Activated naive CD4-positive, alpha-beta T cell treated with anti-CD3 and anti-CD28 coated beads for 36 hours (primary cell): ENCODE measurements around the gene KCTD10. TPM values are rescaled to one million over a fixed set of nuclear protein-coding genes. Genes with fewer than 3 reads are reported as not detected.

Experiments
- CTCF ChIA-PET: fragments of 350-600 bp; sonication (Branson Sonifier 250); formaldehyde crosslinking; loops from one replicate; lab custom pipeline; 2021; ENCODE audit warnings: antibody characterized with exemption; lab: Charles Lee
- DNase-seq: peaks from one replicate; pipeline ENCODE4 v3.0.0-alpha.2; 2020
- H3K27ac Mint-ChIP-seq: one replicate; pipeline ENCODE4 v1.8.0; 2021; ENCODE audit warnings: mild to moderate bottlenecking, mixed read lengths
- H3K27me3 Mint-ChIP-seq: one replicate; pipeline ENCODE4 v1.8.0; 2021; ENCODE audit warnings: low read depth, mixed read lengths
- H3K36me3 Mint-ChIP-seq: one replicate; pipeline ENCODE4 v1.8.0; 2021; ENCODE audit warnings: low read depth, mixed read lengths
- H3K4me1 Mint-ChIP-seq: one replicate; pipeline ENCODE4 v1.8.0; 2021; ENCODE audit warnings: low read depth, mixed read lengths
- H3K4me3 Mint-ChIP-seq: one replicate; pipeline ENCODE4 v1.8.0; 2021; ENCODE audit warnings: mild to moderate bottlenecking, moderate library complexity, mixed read lengths
- H3K9me3 Mint-ChIP-seq: one replicate; pipeline ENCODE4 v1.8.0; 2021; ENCODE audit warnings: mixed read lengths
- intact Hi-C: fragments of 100-400 bp; cut with micrococcal nuclease; formaldehyde crosslinking; loops from one replicate; pipeline ENCODE4 v1.15.1; 2023
- total RNA-seq, 2 experiments: library from RNA; stranded (reverse); gene quantifications; one replicate each; pipeline ENCODE4 v1.2.3, GENCODE V29; 2021

Gene KCTD10
- total RNA-seq, 2 experiments from 2014 or later: 31.1 to 33.4 TPM

DNA sequence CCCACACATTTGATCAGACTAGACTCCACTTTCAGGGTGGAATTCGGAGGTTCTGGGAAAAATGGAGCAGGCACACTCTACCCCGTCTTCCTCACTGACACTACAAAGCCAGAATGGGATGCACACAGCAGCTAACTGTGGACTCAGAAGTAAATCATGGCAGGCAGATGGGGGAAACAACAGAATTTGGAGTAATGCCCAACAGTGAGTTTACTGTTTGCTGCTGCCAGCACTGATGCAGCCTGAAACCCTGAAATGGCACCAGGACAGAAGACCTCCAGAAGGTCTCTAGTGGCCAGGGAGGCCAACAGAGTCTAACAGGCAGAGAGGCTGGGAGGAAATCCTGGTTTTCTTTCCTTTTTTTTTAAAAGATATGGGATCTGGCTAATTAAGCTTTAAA, 24.6 kb downstream of the KCTD10 start:
- CTCF ChIA-PET: no interaction called here
- Mint-ChIP-seq H3K4me1 (no peaks in the 10 kb centered on the region), H3K27ac (no peak overlapping the region), H3K9me3 (no peaks in the 10 kb centered on the region), H3K27me3 (no peaks in the 10 kb centered on the region), H3K4me3 (no peak overlapping the region), H3K36me3 (peaks cover 29% of the 10 kb centered on the region)
- DNase-seq: no peak
- intact Hi-C loops: no loop called here

DNA sequence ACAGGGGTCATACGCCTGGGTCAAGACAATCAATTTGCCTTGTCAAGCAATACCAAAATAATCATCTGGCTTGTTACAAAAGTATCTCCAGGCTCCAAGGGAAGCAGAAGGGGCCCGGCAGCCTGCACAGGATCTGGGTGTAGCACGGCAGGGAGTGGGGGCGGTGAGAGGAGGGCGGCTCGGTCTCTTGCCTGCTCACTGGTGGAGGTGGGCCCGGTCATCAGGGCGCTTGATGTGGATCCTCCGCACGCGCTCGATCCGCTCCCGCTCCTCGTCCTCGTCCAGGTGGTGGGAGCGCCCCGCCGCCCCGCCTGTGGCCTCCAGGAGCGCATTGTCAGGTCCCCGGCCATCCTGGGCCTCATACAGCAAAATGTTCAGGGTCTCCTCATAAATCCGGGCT, 25.7 kb downstream of the KCTD10 start:
- CTCF ChIA-PET: interaction anchor here (0.6 to 1.2 kb wide), 2 partner anchors 21 to 402 kb away, joined by 3 read pairs; no protein-coding TSS in a partner anchor
- Mint-ChIP-seq H3K27ac (no peak overlapping the region), H3K27me3 (no peaks in the 10 kb centered on the region), H3K4me3 (no peak overlapping the region), H3K36me3 (peaks cover 22% of the 10 kb centered on the region), H3K9me3 (no peaks in the 10 kb centered on the region), H3K4me1 (no peaks in the 10 kb centered on the region)
- DNase-seq: no peak
- intact Hi-C loops: no loop called here

DNA sequence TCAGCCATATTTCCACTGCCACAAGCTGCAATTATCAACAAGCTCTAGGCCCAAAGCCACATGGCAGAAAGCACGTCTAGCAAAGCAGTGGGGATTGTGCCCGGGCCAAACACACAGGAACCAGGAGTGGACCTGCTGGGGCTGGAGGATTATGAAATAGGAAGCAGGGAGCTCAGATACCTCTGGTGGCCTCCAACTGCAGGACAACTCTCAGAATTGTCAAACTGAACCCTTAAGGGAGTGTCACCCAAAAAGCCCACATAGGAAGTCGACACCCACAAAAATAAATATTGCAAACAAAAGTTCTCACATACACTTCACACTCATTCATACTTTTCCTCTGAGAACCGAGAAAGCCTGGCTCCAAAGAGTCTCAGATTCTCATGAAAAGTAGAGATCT, 26.1 kb downstream of the KCTD10 start:
- intact Hi-C loops: no loop called here
- H3K4me3 Mint-ChIP-seq: no peak overlapping the region
- H3K4me1 Mint-ChIP-seq: no peaks in the 10 kb centered on the region
- no peak for DNase-seq
- CTCF ChIA-PET: interaction anchor here (0.6 to 1.2 kb wide), 2 partner anchors 21 to 403 kb away, joined by 3 read pairs; no protein-coding TSS in a partner anchor
- H3K9me3 Mint-ChIP-seq: no peaks in the 10 kb centered on the region
- no peaks in the 10 kb centered on the region for H3K27me3 Mint-ChIP-seq
- H3K27ac Mint-ChIP-seq: no peak overlapping the region
- peaks cover 22% of the 10 kb centered on the region for H3K36me3 Mint-ChIP-seq

GRCh38 chr12:109449845-109450532, 27.1 kb downstream of the KCTD10 start:
- intact Hi-C loops: no loop called here
- DNase-seq: no peak
- Mint-ChIP-seq H3K4me3 (no peak overlapping the region), H3K9me3 (no peaks in the 10 kb centered on the region), H3K27ac (no peak overlapping the region), H3K27me3 (no peaks in the 10 kb centered on the region), H3K4me1 (no peaks in the 10 kb centered on the region), H3K36me3 (peaks cover 15% of the 10 kb centered on the region)
- CTCF ChIA-PET: interaction anchor here (0.7 to 1.2 kb wide), 3 partner anchors 22 to 39 kb away, joined by 3 to 8 read pairs (median 3); no protein-coding TSS in a partner anchor

DNA sequence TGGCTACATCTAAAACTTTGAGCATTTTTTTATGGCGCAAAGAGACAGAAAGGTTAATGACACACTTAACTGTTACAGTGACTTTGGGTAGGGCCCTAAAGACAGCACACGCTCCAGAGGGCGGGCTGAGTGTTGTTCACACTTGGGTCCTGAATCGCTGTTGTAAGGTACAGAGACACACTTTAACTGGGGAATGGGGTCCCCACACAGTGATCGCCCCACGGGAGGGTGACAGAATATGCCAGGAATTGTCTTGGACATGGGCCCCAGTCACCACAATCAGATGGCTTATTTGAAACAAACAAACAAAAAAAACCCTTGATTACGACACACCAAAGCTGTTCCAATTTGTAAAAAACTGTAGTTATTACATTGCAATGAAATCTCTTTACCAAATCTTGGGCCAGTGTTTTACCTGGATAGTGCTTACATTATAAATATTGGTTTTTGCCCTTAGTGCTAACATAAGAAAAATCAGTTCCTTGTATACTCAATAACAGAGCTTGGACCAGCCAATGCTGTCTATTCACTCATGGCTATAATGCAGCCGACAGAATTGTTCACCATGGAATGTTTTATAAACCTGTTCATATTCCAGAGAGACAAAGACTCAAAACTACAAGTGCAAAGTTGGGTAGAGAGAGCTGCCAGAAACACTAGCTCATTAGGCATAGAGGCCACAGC, 28.3 kb downstream of the KCTD10 start:
- intact Hi-C loops: no loop called here
- DNase-seq: no peak
- Mint-ChIP-seq H3K27ac (no peak overlapping the region), H3K4me1 (no peaks in the 10 kb centered on the region), H3K9me3 (no peaks in the 10 kb centered on the region), H3K4me3 (no peak overlapping the region), H3K36me3 (peaks cover 12% of the 10 kb centered on the region), H3K27me3 (no peaks in the 10 kb centered on the region)
- CTCF ChIA-PET: interaction anchor here (1.1 kb wide), 1 partner anchor 21 kb away, joined by 8 read pairs; no protein-coding TSS in a partner anchor

DNA sequence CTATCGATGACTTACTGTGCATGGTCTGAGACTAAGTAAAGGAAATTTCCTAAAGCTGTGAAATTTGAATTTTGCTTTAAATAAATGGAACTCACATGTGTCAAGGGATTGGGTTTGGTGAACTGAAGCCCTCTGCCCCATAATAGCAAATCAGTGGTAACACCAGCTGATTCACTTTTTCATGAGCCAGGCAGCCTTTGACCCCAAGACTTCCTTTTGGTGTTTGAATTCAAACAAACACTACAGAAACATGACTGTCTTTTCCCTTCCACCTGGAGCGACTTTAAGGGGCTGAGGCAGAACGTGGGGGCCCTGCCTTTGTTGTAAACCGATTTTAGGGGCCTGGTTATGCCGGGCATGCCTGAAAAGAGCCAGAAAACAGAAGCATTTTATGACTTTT, 28.8 kb downstream of the KCTD10 start:
- intact Hi-C loops: no loop called here
- CTCF ChIA-PET: no interaction called here
- H3K27ac Mint-ChIP-seq: no peak overlapping the region
- H3K4me1 Mint-ChIP-seq: no peaks in the 10 kb centered on the region
- no peak overlapping the region for H3K4me3 Mint-ChIP-seq
- DNase-seq: no peak
- H3K27me3 Mint-ChIP-seq: no peaks in the 10 kb centered on the region
- H3K9me3 Mint-ChIP-seq: no peaks in the 10 kb centered on the region
- peaks cover 9% of the 10 kb centered on the region for H3K36me3 Mint-ChIP-seq

DNA sequence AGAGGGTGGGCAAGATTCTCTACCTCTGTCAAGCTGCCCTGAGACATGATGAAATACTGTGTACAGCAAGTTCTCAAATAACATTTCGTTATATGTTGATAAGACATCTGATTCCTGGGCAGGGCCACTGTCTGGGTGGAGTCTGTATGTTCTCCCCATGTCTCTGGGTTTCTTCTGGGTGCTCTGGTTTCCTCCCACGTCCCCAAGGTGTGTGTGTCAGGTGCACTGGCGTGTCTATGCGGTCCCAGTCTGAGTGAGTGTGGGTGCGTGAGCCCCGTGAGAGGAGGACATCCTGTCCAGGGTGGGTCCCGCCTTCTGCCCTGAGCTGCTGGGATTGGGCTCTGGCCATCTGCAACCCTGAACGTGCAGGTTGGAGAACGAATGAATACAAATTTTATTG, 29.6 kb downstream of the KCTD10 start:
- H3K36me3 Mint-ChIP-seq: peaks cover 9% of the 10 kb centered on the region
- no peak overlapping the region for H3K27ac Mint-ChIP-seq

DNA sequence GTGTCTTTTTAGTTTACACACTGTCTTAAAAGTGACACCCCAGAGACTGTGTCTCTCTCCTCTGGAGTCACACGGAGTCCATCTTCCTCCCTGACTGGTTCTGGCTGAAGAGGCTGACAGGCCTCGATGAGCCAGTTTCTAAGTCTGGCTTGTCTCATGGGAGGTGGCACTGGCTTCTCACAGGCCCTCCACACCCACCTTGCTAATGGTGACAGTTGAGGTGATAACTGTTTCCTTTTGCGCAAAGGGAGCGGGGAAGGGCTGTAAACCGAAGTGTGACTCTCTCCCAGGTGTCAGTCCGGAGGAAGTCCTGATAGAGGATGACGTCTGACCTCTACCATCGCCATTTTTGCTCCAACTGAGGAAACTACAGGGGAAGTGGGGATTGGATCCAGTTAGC, 30.2 kb downstream of the KCTD10 start:
- H3K4me3 Mint-ChIP-seq: no peak overlapping the region
- H3K4me1 Mint-ChIP-seq: no peaks in the 10 kb centered on the region
- H3K36me3 Mint-ChIP-seq: peaks cover 4% of the 10 kb centered on the region
- no peak overlapping the region for H3K27ac Mint-ChIP-seq
- DNase-seq: no peak
- H3K27me3 Mint-ChIP-seq: no peaks in the 10 kb centered on the region
- CTCF ChIA-PET: no interaction called here
- intact Hi-C loops: no loop called here
- H3K9me3 Mint-ChIP-seq: no peaks in the 10 kb centered on the region

More for the DNA sequence above, 29.6 kb downstream of the KCTD10 start:
- Mint-ChIP-seq H3K4me1 (no peaks in the 10 kb centered on the region), H3K27me3 (no peaks in the 10 kb centered on the region), H3K9me3 (no peaks in the 10 kb centered on the region), H3K4me3 (no peak overlapping the region)
- CTCF ChIA-PET: no interaction called here
- no peak for DNase-seq
- intact Hi-C loops: no loop called here

GRCh38 chr12:109445191-109445609, 31.9 kb downstream of the KCTD10 start:
- CTCF ChIA-PET: interaction anchor here (0.7 kb wide), 1 partner anchor 17 kb away, joined by 4 read pairs; no protein-coding TSS in a partner anchor
- peaks cover 2% of the 10 kb centered on the region for H3K36me3 Mint-ChIP-seq
- no peak for DNase-seq
- intact Hi-C loops: no loop called here
- no peaks in the 10 kb centered on the region for H3K27me3 Mint-ChIP-seq
- H3K27ac Mint-ChIP-seq: no peak overlapping the region
- no peaks in the 10 kb centered on the region for H3K4me1 Mint-ChIP-seq
- H3K4me3 Mint-ChIP-seq: no peak overlapping the region
- no peaks in the 10 kb centered on the region for H3K9me3 Mint-ChIP-seq

DNA sequence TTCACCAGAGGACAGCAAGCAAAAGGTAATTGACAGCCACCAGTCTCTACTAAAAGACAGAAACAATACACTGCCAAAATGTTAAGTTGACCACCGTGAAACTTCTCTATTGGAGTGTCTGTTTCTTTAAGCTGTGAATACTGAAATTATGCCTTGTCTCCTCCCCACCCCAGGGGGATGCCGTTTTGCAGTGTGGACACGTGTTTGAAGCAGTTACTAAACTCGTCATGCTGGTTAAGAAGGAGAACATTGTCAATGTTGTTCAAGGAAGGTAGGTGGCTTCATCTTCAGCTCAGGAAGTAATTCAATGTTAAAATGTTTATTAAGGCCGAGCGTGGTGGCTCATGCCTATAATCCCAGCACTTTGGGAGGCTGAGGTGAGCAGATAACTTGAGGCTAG, 32.8 kb downstream of the KCTD10 start:
- no peaks in the 10 kb centered on the region for H3K9me3 Mint-ChIP-seq
- no peaks in the 10 kb centered on the region for H3K4me1 Mint-ChIP-seq
- no peak for DNase-seq
- intact Hi-C loops: no loop called here
- no peak overlapping the region for H3K4me3 Mint-ChIP-seq
- H3K36me3 Mint-ChIP-seq: peaks cover 2% of the 10 kb centered on the region
- H3K27ac Mint-ChIP-seq: no peak overlapping the region
- CTCF ChIA-PET: interaction anchor here (0.6 to 1.3 kb wide), 2 partner anchors 11 to 1566 kb away, joined by 5 read pairs; no protein-coding TSS in a partner anchor
- H3K27me3 Mint-ChIP-seq: no peaks in the 10 kb centered on the region

DNA sequence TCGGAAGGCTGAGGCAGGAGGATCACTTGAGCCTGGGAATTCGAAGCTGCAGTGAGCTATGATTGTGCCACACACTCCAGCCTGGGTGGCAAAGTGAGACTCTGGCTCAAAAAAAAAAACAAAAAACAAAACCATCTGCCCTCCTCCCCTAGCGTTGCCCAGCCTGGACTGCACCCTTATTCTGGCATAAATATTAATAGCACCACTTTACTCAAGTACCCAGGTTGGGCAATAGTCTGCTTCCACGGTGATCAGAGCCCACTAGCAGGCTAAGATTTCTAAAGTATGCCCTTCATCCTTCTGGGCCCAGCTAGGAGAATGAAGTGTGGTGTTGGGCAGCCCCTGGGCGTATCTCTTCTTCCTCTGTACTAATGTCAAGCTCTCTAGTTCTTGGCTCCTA, 33.3 kb downstream of the KCTD10 start:
- H3K27me3 Mint-ChIP-seq: no peaks in the 10 kb centered on the region
- DNase-seq: no peak

DNA sequence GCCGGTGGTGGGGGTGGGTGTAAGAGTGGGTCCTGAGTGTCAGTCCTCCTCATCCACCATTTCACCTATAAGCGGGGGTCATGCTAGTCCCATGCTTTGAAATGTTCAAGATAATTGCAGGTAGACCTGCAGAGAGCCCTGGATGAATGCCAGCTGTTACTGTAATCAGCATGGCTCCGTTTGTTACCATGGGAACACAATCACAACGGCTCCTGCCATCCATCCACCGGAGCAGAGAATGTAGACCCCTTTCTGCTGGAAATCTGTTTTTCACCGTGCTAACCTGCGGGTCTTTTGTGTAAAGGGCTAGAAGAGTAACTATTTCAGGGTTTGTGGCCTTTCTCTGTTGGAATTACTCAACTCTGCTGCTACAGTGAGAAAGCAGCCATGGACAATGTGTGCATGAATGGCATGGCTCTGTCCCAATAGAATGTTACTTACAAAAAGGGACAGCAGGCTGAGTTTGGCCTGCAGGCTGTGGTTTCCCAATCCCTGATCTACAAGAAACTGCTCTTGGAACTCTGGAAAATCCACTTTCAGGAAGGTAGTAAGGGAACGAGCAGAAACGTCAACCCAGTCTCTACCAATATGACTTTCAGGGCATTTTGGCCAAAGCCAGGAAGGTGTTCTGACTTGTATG, 36.1 kb downstream of the KCTD10 start:
- DNase-seq: no peak
- H3K9me3 Mint-ChIP-seq: no peaks in the 10 kb centered on the region
- CTCF ChIA-PET: no interaction called here

More for the DNA sequence above, 33.3 kb downstream of the KCTD10 start:
- intact Hi-C loops: no loop called here
- Mint-ChIP-seq H3K9me3 (no peaks in the 10 kb centered on the region), H3K36me3 (peaks cover 2% of the 10 kb centered on the region), H3K27ac (no peak overlapping the region), H3K4me3 (no peak overlapping the region), H3K4me1 (no peaks in the 10 kb centered on the region)
- CTCF ChIA-PET: interaction anchor here (1.3 kb wide), 1 partner anchor 11 kb away, joined by 5 read pairs; no protein-coding TSS in a partner anchor

More for the DNA sequence above, 36.1 kb downstream of the KCTD10 start:
- Mint-ChIP-seq H3K4me3 (no peak overlapping the region), H3K27ac (no peak overlapping the region), H3K27me3 (no peaks in the 10 kb centered on the region), H3K4me1 (no peaks in the 10 kb centered on the region), H3K36me3 (peaks cover under 1% of the 10 kb centered on the region)
- intact Hi-C loops: no loop called here
